GM12874 (cell line): ENCODE results near the gene SEMA6A.

Experiments used
- TF ChIP-seq, protein P1 (sequence below): IDR thresholded peaks from 2 replicates; pipeline ENCODE4 v1.5.1; 2011; ENCODE audit warnings: low read depth, mild to moderate bottlenecking, control low read depth, low read length, moderate library complexity; ENCODE audit not compliant: insufficient read depth

The SEMA6A gene

GRCh38 chr5:116453988-116454411, 120.6 kb downstream of the SEMA6A start:
- TF ChIP-seq, protein P1, sequence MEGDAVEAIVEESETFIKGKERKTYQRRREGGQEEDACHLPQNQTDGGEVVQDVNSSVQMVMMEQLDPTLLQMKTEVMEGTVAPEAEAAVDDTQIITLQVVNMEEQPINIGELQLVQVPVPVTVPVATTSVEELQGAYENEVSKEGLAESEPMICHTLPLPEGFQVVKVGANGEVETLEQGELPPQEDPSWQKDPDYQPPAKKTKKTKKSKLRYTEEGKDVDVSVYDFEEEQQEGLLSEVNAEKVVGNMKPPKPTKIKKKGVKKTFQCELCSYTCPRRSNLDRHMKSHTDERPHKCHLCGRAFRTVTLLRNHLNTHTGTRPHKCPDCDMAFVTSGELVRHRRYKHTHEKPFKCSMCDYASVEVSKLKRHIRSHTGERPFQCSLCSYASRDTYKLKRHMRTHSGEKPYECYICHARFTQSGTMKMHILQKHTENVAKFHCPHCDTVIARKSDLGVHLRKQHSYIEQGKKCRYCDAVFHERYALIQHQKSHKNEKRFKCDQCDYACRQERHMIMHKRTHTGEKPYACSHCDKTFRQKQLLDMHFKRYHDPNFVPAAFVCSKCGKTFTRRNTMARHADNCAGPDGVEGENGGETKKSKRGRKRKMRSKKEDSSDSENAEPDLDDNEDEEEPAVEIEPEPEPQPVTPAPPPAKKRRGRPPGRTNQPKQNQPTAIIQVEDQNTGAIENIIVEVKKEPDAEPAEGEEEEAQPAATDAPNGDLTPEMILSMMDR, result no peak

- TF ChIP-seq, protein P1, result no peak
These were observed 121.8 kb downstream of the SEMA6A start for GRCh38 chr5:116452774-116453368.

- TF ChIP-seq, protein P1, result no peak
These were observed 122.6 kb downstream of the SEMA6A start for GRCh38 chr5:116451905-116452450.

GRCh38 chr5:116451066-116451465, 123.6 kb downstream of the SEMA6A start:
- TF ChIP-seq, protein P1, result no peak

GRCh38 chr5:116449458-116449857, 125.2 kb downstream of the SEMA6A start:
- TF ChIP-seq, protein P1, result no peak

GRCh38 chr5:116448870-116449427, 125.7 kb downstream of the SEMA6A start:
- TF ChIP-seq, protein P1, result no peak

DNA sequence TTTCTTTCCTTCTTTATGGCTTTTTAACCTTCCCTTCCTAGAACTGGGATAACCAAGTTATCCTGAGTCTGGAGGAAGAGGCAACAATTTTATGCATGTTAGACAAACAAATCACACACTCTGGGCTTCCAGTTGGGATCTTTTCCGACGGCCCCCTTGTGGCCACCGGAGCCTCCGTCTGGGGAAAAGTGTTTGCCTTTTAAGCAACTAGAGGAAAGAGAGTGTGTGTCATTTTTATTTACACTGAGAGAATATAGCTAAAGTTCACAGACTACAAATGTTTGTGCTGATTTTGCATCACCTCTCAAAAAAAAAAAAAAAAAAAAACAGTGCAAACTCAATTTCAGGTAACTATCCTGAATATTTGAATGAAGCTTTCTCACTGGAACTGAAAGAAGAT, 126.2 kb downstream of the SEMA6A start:
- TF ChIP-seq, protein P1, result no peak
